ENCODE results near the gene TIPRL.

- TF ChIP-seq CTCF (IDR thresholded peaks at IDR 0.05) (no peak), POLR2A (IDR thresholded peaks at IDR 0.05) (no peak)
Measured at GRCh38 chr1:168218658-168219057, 39.9 kb downstream of the TIPRL start.

Measured in thyroid gland (tissue), 4 donors.